Activated CD4-positive, alpha-beta T cell treated with anti-CD3 and anti-CD28 coated beads, Interleukin-10, Interleukin-2, amounts not matched to agents 100 ng/mL and 50 ng/mL, durations not matched to agents 16 hours and 8 hours (primary cell): ENCODE measurements around the gene NARF.
A peak's percentile ranks its signal among the peaks of the same experiment; 100 is the strongest.
"Not testable (repeated sequence)": the region's sequence is repeated elsewhere in the genome, so short reads cannot be mapped to it uniquely, and the experiment has no call there.

ENCODE experiments used
- DNase-seq: peaks from one replicate; pipeline ENCODE4 v3.0.0-alpha.2; 2020

Gene NARF

GRCh38 chr17:82458179-82458884, at the start of gene NARF:
Gene NARF (plus strand): TSS chr17:82458741. CDS start chr17:82458804, 63 bp downstream.
- DNase-seq: peak; percentile 99

GRCh38 chr17:82408938-82409318, 49.6 kb upstream of the NARF start:
- no peak for DNase-seq

GRCh38 chr17:82410014-82410716, 48.4 kb upstream of the NARF start:
- no peak for DNase-seq

GRCh38 chr17:82411396-82412053, 47.0 kb upstream of the NARF start:
- no peak for DNase-seq

GRCh38 chr17:82412081-82412480, 46.5 kb upstream of the NARF start:
- DNase-seq: not testable (repeated sequence)

- no peak for DNase-seq
Measured at GRCh38 chr17:82412535-82413520, 45.7 kb upstream of the NARF start.

- DNase-seq: peak; percentile 78
Measured at GRCh38 chr17:82414548-82415281, 43.8 kb upstream of the NARF start.

- no peak for DNase-seq
Measured at GRCh38 chr17:82415336-82415735, 43.2 kb upstream of the NARF start.

- DNase-seq: no peak
Measured at GRCh38 chr17:82415786-82416185, 42.8 kb upstream of the NARF start.

GRCh38 chr17:82416264-82416663, 42.3 kb upstream of the NARF start:
- no peak for DNase-seq

- DNase-seq: no peak
Measured at GRCh38 chr17:82416771-82417170, 41.8 kb upstream of the NARF start.

GRCh38 chr17:82418001-82418986, 40.2 kb upstream of the NARF start, which contains the start of the genes HEXD and OGFOD3:
Gene HEXD (plus strand): TSS chr17:82418347. CDS start chr17:82419800, 1,453 bp downstream.
Gene OGFOD3 (minus strand): TSS chr17:82418586. CDS start chr17:82418485, 101 bp downstream.
- peak; percentile 88 for DNase-seq

- peak; percentile 31 for DNase-seq
Measured at GRCh38 chr17:82419540-82419939, 39.0 kb upstream of the NARF start.

- peak; percentile 64 for DNase-seq
Measured at GRCh38 chr17:82424001-82424862, 34.3 kb upstream of the NARF start.

- no peak for DNase-seq
Measured at GRCh38 chr17:82424863-82425159, 33.7 kb upstream of the NARF start.

- DNase-seq: no peak
Measured at GRCh38 chr17:82428546-82428945, 30.0 kb upstream of the NARF start.

GRCh38 chr17:82429824-82430223, 28.7 kb upstream of the NARF start:
- no peak for DNase-seq

GRCh38 chr17:82432017-82432416, 26.5 kb upstream of the NARF start:
- no peak for DNase-seq

- DNase-seq: no peak
Measured at GRCh38 chr17:82433560-82434215, 24.9 kb upstream of the NARF start.
